Measurements from ENCODE around the gene FANCI.

Gene FANCI

GRCh38 chr15:89358435-89358754 is 114.6 kb downstream of the FANCI start:
- TF ChIP-seq CTCF (IDR thresholded peaks at IDR 0.05; ENCODE audit: extremely low read depth, missing control alignments): no peak
- no peak for DNase-seq (ENCODE audit: low spot score)

GRCh38 chr15:89358755-89359439 is 115.1 kb downstream of the FANCI start:
- peak; percentile 84 for TF ChIP-seq CTCF (IDR thresholded peaks at IDR 0.05; ENCODE audit: extremely low read depth, missing control alignments)
- peak; percentile 93 for DNase-seq (ENCODE audit: low spot score)

- peak; percentile 44 for DNase-seq (ENCODE audit: low spot score)
- TF ChIP-seq CTCF (IDR thresholded peaks at IDR 0.05; ENCODE audit: extremely low read depth, missing control alignments): no peak
Observed at GRCh38 chr15:89359471-89360293, 115.9 kb downstream of the FANCI start.

- DNase-seq (ENCODE audit: low spot score): no peak
Observed at GRCh38 chr15:89360294-89360971, 116.7 kb downstream of the FANCI start.

GRCh38 chr15:89361451-89362202 is 117.8 kb downstream of the FANCI start:
- no peak for TF ChIP-seq CTCF (IDR thresholded peaks at IDR 0.05; ENCODE audit: extremely low read depth, missing control alignments)
- peak; percentile 90 for DNase-seq (ENCODE audit: low spot score)

More at GRCh38 chr15:89360294-89360971, 116.7 kb downstream of the FANCI start:
- no peak for TF ChIP-seq CTCF (IDR thresholded peaks at IDR 0.05; ENCODE audit: extremely low read depth, missing control alignments)

GRCh38 chr15:89362203-89363101 is 118.7 kb downstream of the FANCI start:
- peak; percentile 27 for DNase-seq (ENCODE audit: low spot score)
- no peak for TF ChIP-seq CTCF (IDR thresholded peaks at IDR 0.05; ENCODE audit: extremely low read depth, missing control alignments)

All from GM20000 (cell line).